Loucy (cell line): ENCODE measurements around the gene TIMMDC1.

ENCODE experiments used
- EZH2phosphoT487 ChIP-seq: fragments of 200-600 bp; IDR thresholded peaks from 2 replicates; pipeline ENCODE4 v1.6.1; 2018; ENCODE audit warnings: antibody characterized with exemption, mild to moderate bottlenecking, moderate library complexity, borderline replicate concordance
- TF ChIP-seq, protein P1 (sequence below): fragments of 200-600 bp; sonication (generic); conservative IDR thresholded peaks from 2 replicates; pipeline ENCODE4 v1.5.1; 2014; ENCODE audit warnings: mild to moderate bottlenecking, antibody characterized with exemption, low read length

- TF ChIP-seq, protein P1, sequence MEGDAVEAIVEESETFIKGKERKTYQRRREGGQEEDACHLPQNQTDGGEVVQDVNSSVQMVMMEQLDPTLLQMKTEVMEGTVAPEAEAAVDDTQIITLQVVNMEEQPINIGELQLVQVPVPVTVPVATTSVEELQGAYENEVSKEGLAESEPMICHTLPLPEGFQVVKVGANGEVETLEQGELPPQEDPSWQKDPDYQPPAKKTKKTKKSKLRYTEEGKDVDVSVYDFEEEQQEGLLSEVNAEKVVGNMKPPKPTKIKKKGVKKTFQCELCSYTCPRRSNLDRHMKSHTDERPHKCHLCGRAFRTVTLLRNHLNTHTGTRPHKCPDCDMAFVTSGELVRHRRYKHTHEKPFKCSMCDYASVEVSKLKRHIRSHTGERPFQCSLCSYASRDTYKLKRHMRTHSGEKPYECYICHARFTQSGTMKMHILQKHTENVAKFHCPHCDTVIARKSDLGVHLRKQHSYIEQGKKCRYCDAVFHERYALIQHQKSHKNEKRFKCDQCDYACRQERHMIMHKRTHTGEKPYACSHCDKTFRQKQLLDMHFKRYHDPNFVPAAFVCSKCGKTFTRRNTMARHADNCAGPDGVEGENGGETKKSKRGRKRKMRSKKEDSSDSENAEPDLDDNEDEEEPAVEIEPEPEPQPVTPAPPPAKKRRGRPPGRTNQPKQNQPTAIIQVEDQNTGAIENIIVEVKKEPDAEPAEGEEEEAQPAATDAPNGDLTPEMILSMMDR, result no peak
- TF ChIP-seq EZH2phosphoT487, result no peak
These were observed 50.0 kb downstream of the TIMMDC1 start for GRCh38 chr3:119548341-119548740.
